Testis (tissue), 2 donors: Measurements from ENCODE around the gene ABCA12.

ENCODE experiments used
- POLR2A ChIP-seq: fragments of 450-650 bp; IDR thresholded peaks from one replicate; pipeline ENCODE4 v1.6.1; 2017; ENCODE audit warnings: antibody characterized with exemption, mild to moderate bottlenecking, moderate library complexity
- TF ChIP-seq, protein P1 (sequence below), 3 experiments: fragments of 450-650 bp in 2 of 3; fragments of 200-600 bp in 1 of 3; sonication (generic) in 1 of 3; IDR thresholded peaks; one replicate each; pipeline ENCODE4 v1.5.1; 2016 to 2019; ENCODE audit warnings: antibody characterized with exemption in 3 of 3, mild to moderate bottlenecking in 2 of 3, moderate library complexity in 1 of 3

DNA sequence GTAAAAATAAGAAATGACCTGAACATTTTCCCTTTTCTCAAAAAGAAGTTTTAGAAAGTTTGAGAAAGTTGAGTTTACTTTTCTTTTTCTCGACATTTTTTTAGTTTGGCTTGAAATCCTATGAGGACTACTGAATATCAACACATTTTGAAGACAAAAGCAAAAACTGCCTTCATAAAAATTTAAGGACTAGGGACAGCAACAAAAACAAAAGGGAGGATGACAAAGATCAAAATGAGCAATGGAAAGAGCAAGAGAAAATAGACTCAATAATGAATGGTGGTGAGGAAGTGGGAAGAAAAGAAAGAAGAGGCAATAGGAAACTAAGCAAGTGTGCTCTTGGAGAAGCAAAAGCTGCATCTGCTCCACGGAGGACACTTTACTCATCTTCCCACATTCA, 82.5 kb downstream of the ABCA12 start:
- TF ChIP-seq, protein P1, sequence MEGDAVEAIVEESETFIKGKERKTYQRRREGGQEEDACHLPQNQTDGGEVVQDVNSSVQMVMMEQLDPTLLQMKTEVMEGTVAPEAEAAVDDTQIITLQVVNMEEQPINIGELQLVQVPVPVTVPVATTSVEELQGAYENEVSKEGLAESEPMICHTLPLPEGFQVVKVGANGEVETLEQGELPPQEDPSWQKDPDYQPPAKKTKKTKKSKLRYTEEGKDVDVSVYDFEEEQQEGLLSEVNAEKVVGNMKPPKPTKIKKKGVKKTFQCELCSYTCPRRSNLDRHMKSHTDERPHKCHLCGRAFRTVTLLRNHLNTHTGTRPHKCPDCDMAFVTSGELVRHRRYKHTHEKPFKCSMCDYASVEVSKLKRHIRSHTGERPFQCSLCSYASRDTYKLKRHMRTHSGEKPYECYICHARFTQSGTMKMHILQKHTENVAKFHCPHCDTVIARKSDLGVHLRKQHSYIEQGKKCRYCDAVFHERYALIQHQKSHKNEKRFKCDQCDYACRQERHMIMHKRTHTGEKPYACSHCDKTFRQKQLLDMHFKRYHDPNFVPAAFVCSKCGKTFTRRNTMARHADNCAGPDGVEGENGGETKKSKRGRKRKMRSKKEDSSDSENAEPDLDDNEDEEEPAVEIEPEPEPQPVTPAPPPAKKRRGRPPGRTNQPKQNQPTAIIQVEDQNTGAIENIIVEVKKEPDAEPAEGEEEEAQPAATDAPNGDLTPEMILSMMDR (IDR thresholded peaks at IDR 0.05) = no peak
- no peak for TF ChIP-seq POLR2A
